SK-N-SH (cell line): ENCODE data around the gene SLC25A51. TPM values are rescaled to one million over a fixed set of nuclear protein-coding genes. Genes with fewer than 3 reads are reported as not detected.

Experiments used
- CTCF ChIA-PET: fragments of 300-600, 350-600 bp; formaldehyde crosslinking; extraction: SDS; loops from one replicate; lab custom pipeline; 2021; lab: Yijun Ruan, JAX
- POLR2A ChIA-PET: fragments of 350-600 bp; sonication (Branson Sonifier 250); formaldehyde crosslinking; extraction: SDS; loops from one replicate; lab custom pipeline; 2020; ENCODE audit warnings: antibody characterized with exemption, inconsistent platforms; lab: Yijun Ruan, JAX
- DNase-seq: peaks from one replicate; pipeline ENCODE4 v3.0.0; 2012
- H2AFZ ChIP-seq: fragments of 200-600 bp; sonication (generic); 2 replicates; pipeline ENCODE4 v1.8.1; 2016; ENCODE audit warnings: antibody characterized with exemption, mild to moderate bottlenecking, low read depth
- H3F3A ChIP-seq: fragments of 200-600 bp; sonication (generic); replicated peaks from 2 replicates; pipeline ENCODE3; 2016; ENCODE audit warnings: antibody characterized with exemption, mild to moderate bottlenecking; ENCODE audit not compliant: insufficient read depth
- H3K27ac ChIP-seq, 2 experiments: fragments of 200-500 bp in 1 of 2; fragments of 200-600 bp in 1 of 2; sonication (Bioruptor generic) in 1 of 2; sonication (generic), shearing (Covaris generic) in 1 of 2; 2 replicates each; pipeline versions ENCODE4 v1.5.1 to v1.6.1; 2014 to 2016; ENCODE audit warnings: low read depth in 2 of 2, inconsistent platforms in 1 of 2, low read length in 1 of 2, mild to moderate bottlenecking in 1 of 2, mixed read lengths in 1 of 2
- H3K27me3 ChIP-seq: fragments of 200-600 bp; sonication (generic), shearing (Covaris generic); 2 replicates; pipeline ENCODE4 v1.6.1; 2016; ENCODE audit warnings: mixed run types; ENCODE audit not compliant: insufficient read depth
- H3K36me3 ChIP-seq, 2 experiments: fragments of 200-500 bp in 1 of 2; fragments of 200-600 bp in 1 of 2; sonication (Bioruptor generic) in 1 of 2; sonication (generic) in 1 of 2; replicated peaks in 1 of 2; 2 replicates each; pipeline versions ENCODE3 to v1.5.1; 2014 to 2016; ENCODE audit warnings: low read length in 1 of 2, mild to moderate bottlenecking in 1 of 2; ENCODE audit not compliant: insufficient read depth in 2 of 2, control insufficient read depth in 1 of 2
- H3K4me1 ChIP-seq, 2 experiments: fragments of 200-500 bp in 1 of 2; fragments of 200-600 bp in 1 of 2; sonication (Bioruptor generic) in 1 of 2; sonication (generic), shearing (Covaris generic) in 1 of 2; 2 replicates each; pipeline versions ENCODE4 v1.5.1 to v1.6.1; 2014 to 2016; ENCODE audit warnings: low read depth in 1 of 2, low read length in 1 of 2, mixed run types in 1 of 2; ENCODE audit not compliant: insufficient read depth in 2 of 2, control insufficient read depth in 1 of 2
- H3K4me2 ChIP-seq: fragments of 200-600 bp; sonication (generic), shearing (Covaris generic); 2 replicates; pipeline ENCODE4 v1.6.1; 2017; ENCODE audit warnings: mixed run types
- H3K4me3 ChIP-seq, 2 experiments: fragments of 200-500 bp in 1 of 2; fragments of 200-600 bp in 1 of 2; sonication (Bioruptor generic) in 1 of 2; sonication (generic), shearing (Covaris generic) in 1 of 2; 2 replicates each; pipeline versions ENCODE4 v1.5.1 to v1.8.1; 2014 to 2016; ENCODE audit warnings: low read depth in 2 of 2, inconsistent platforms in 1 of 2, low read length in 1 of 2, mild to moderate bottlenecking in 1 of 2, mixed read lengths in 1 of 2, moderate library complexity in 1 of 2
- H3K79me2 ChIP-seq: fragments of 200-600 bp; sonication (generic); 2 replicates; pipeline ENCODE4 v1.8.1; 2017; ENCODE audit warnings: mild to moderate bottlenecking; ENCODE audit not compliant: insufficient read depth
- H3K9ac ChIP-seq: fragments of 200-600 bp; sonication (generic); 2 replicates; pipeline ENCODE4 v1.6.1; 2017; ENCODE audit warnings: mixed run types
- H3K9me2 ChIP-seq: fragments of 200-600 bp; sonication (generic); 2 replicates; pipeline ENCODE4 v1.6.1; 2017; ENCODE audit warnings: mixed run types
- H3K9me3 ChIP-seq: fragments of 200-600 bp; sonication (generic); 2 replicates; pipeline ENCODE4 v1.6.1; 2017; ENCODE audit warnings: mixed run types, mild to moderate bottlenecking, moderate library complexity
- H4K20me1 ChIP-seq: fragments of 200-600 bp; sonication (generic); 2 replicates; pipeline ENCODE4 v1.6.1; 2017; ENCODE audit warnings: mild to moderate bottlenecking, mixed run types; ENCODE audit not compliant: insufficient read depth
- CHD2 ChIP-seq: fragments of 150-350 bp; IDR thresholded peaks from 2 replicates; pipeline ENCODE4 v1.6.1; 2018; ENCODE audit warnings: low read length; ENCODE audit not compliant: partially characterized antibody
- ELF1 ChIP-seq: IDR thresholded peaks from 2 replicates; pipeline ENCODE4 v1.4.0; 2012
- EP300 ChIP-seq, 2 experiments: IDR thresholded peaks; 2 replicates each; pipeline versions ENCODE4 v1.4.0 to v1.6.1; 2012; ENCODE audit warnings: borderline replicate concordance in 1 of 2, low read depth in 1 of 2, low read length in 1 of 2
- FOSL2 ChIP-seq: IDR thresholded peaks from 2 replicates; pipeline ENCODE4 v1.4.0; 2012; ENCODE audit warnings: low read depth, mild to moderate bottlenecking, moderate library complexity, borderline replicate concordance
- FOXJ3 ChIP-seq: sonication (generic); formaldehyde crosslinking; IDR thresholded peaks from 2 replicates; pipeline ENCODE4 v1.5.1; 2020; ENCODE audit warnings: mild to moderate bottlenecking, missing genetic modification reagents
- GABPA ChIP-seq: IDR thresholded peaks from 2 replicates; pipeline ENCODE4 v1.4.0; 2012; ENCODE audit warnings: low read depth, mild to moderate bottlenecking
- GATA2 ChIP-seq: sonication (generic); formaldehyde crosslinking; IDR thresholded peaks from 2 replicates; pipeline ENCODE4 v1.5.0; 2020; ENCODE audit warnings: mild to moderate bottlenecking, missing genetic modification reagents
- MEF2A ChIP-seq: IDR thresholded peaks from 2 replicates; pipeline ENCODE4 v1.4.0; 2012; ENCODE audit warnings: low read depth, borderline replicate concordance
- MXI1 ChIP-seq: IDR thresholded peaks from 2 replicates; pipeline ENCODE4 v1.6.1; 2012; ENCODE audit warnings: mild to moderate bottlenecking, low read depth, low read length, improper control_type of control experiment
- PBX3 ChIP-seq: IDR thresholded peaks from 2 replicates; pipeline ENCODE4; 2012
- RAD21 ChIP-seq: IDR thresholded peaks from 2 replicates; pipeline ENCODE4 v1.6.1; 2012; ENCODE audit warnings: mild to moderate bottlenecking, low read length
- RCOR1 ChIP-seq: fragments of 150-350 bp; IDR thresholded peaks from 2 replicates; pipeline ENCODE4 v1.6.1; 2017; ENCODE audit warnings: antibody characterized with exemption, low read length
- SIN3A ChIP-seq: IDR thresholded peaks from 2 replicates; pipeline ENCODE4 v1.6.1; 2012; ENCODE audit warnings: low read depth, mild to moderate bottlenecking, low read length, moderate library complexity, borderline replicate concordance
- SMC3 ChIP-seq: IDR thresholded peaks from 2 replicates; pipeline ENCODE4 v1.6.1; 2012; ENCODE audit warnings: low read depth, low read length, improper control_type of control experiment
- WGBS: methylation state at CpG from one replicate; pipeline ENCODE4 v1.1.6; 2017; ENCODE audit warnings: low lambda C conversion rate; 5-methylcytosine and 5-hydroxymethylcytosine counted together
- polyA plus RNA-seq, 3 experiments: library from polyadenylated mRNA; depleted of rRNA; stranded (reverse); fragments of >200 nt; gene quantifications; 2 replicates each; pipeline ENCODE4 v1.2.3, GENCODE V29; 2012
- TF ChIP-seq, protein P1 (sequence below): IDR thresholded peaks from 2 replicates; pipeline ENCODE4 v1.4.0; 2012; ENCODE audit warnings: low read depth
- TF ChIP-seq, protein P2 (sequence below): fragments of 150-350 bp; IDR thresholded peaks from 2 replicates; pipeline ENCODE4 v1.6.1; 2017; ENCODE audit warnings: antibody characterized with exemption, low read length, low read depth, borderline replicate concordance

Gene SLC25A51
- polyA plus RNA-seq, 1 of the 3 experiments (the other 2 are of a cell fraction): 13.3 TPM

GRCh38 chr9:37937366-37937765 is 33.4 kb upstream of the SLC25A51 start:
- Histone ChIP-seq H3K9me3 (no peaks in the 10 kb centered on the region), H3K4me1 (peaks cover 44 to 81% of the 10 kb centered on the region in 2 experiments), H3K9me2 (no peaks in the 10 kb centered on the region), H3F3A (peaks cover 39% of the 10 kb centered on the region), H3K36me3 (peaks cover 16 to 20% of the 10 kb centered on the region in 2 experiments), H3K27me3 (no peaks in the 10 kb centered on the region), H3K9ac (peak overlapping the region; percentile 58; the same call in 1 of the 2 replicates), H3K27ac (peak overlapping the region; percentile 94 to 100), H3K4me2 (peak overlapping the region; percentile 78), H4K20me1 (no peaks in the 10 kb centered on the region), H2AFZ (no peak overlapping the region), H3K79me2 (peaks cover 84% of the 10 kb centered on the region), H3K4me3 (no peak overlapping the region)
- POLR2A ChIA-PET: interaction anchor here (0.6 to 1.7 kb wide), 6 partner anchors 12 to 435 kb away, joined by 3 to 6 read pairs (median 4); no protein-coding TSS in a partner anchor
- TF ChIP-seq MEF2A: no peak
- 0 out of 2 replicates have a peak, but pooled peaks have one; percentile 1 for TF ChIP-seq PBX3
- CTCF ChIA-PET: interaction anchor here (0.9 to 3.5 kb wide), 10 partner anchors 8 to 274 kb away, joined by 3 to 41 read pairs (median 4); no protein-coding TSS in a partner anchor
- WGBS: 89% methylated on average over 9 of the region's 9 CpGs
- no peak for DNase-seq

GRCh38 chr9:37936965-37937364 is 33.0 kb upstream of the SLC25A51 start:
- H2AFZ ChIP-seq: no peak overlapping the region
- H3K79me2 ChIP-seq: peaks cover 83% of the 10 kb centered on the region
- no peaks in the 10 kb centered on the region for H4K20me1 ChIP-seq
- TF ChIP-seq SIN3A: peak; percentile 29; the same call in 1 of the 2 replicates
- TF ChIP-seq ELF1: no peak
- TF ChIP-seq RCOR1: no peak; the same call in 1 of the 2 replicates
- TF ChIP-seq FOXJ3 (CRISPR knock-in tag): no peak
- 0 out of 2 replicates have a peak, but pooled peaks have one; percentile 3 for TF ChIP-seq SMC3
- TF ChIP-seq CHD2: peak; percentile 45
- TF ChIP-seq MXI1: peak; percentile 97
- no peak for TF ChIP-seq GABPA
- TF ChIP-seq MEF2A: no peak
- TF ChIP-seq FOSL2: no peak
- TF ChIP-seq, protein P1, sequence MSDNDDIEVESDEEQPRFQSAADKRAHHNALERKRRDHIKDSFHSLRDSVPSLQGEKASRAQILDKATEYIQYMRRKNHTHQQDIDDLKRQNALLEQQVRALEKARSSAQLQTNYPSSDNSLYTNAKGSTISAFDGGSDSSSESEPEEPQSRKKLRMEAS: peak; percentile 77; the same call in 1 of the 2 replicates
- TF ChIP-seq, protein P2, sequence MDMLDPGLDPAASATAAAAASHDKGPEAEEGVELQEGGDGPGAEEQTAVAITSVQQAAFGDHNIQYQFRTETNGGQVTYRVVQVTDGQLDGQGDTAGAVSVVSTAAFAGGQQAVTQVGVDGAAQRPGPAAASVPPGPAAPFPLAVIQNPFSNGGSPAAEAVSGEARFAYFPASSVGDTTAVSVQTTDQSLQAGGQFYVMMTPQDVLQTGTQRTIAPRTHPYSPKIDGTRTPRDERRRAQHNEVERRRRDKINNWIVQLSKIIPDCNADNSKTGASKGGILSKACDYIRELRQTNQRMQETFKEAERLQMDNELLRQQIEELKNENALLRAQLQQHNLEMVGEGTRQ: no peak
- TF ChIP-seq EP300 (IDR thresholded peaks at IDR 0.05; ENCODE audit: borderline replicate concordance in 1 of 2, low read depth in 1 of 2, low read length in 1 of 2): peak in 1 of 2 experiments; percentile 46; a peak in 1 of 4 replicates
- TF ChIP-seq GATA2: peak; percentile 69
- TF ChIP-seq RAD21: peak; percentile 15; the same call in 1 of the 2 replicates
- no peaks in the 10 kb centered on the region for H3K27me3 ChIP-seq
- H3F3A ChIP-seq: peaks cover 41% of the 10 kb centered on the region
- peaks cover 16 to 21% of the 10 kb centered on the region in 2 experiments for H3K36me3 ChIP-seq
- no peak overlapping the region; the same call in 1 of the 2 replicates for H3K9ac ChIP-seq
- DNase-seq: peak; percentile 76
- peak overlapping the region; percentile 94 to 100 for H3K27ac ChIP-seq
- 34% methylated on average over 4 of the region's 4 CpGs for WGBS
- CTCF ChIA-PET: interaction anchor here (1.0 to 3.5 kb wide), 7 partner anchors 15 to 274 kb away, joined by 3 to 41 read pairs (median 3); no protein-coding TSS in a partner anchor
- peaks cover 44 to 77% of the 10 kb centered on the region in 2 experiments for H3K4me1 ChIP-seq
- no peaks in the 10 kb centered on the region for H3K9me2 ChIP-seq
- no peaks in the 10 kb centered on the region for H3K9me3 ChIP-seq
- no peak overlapping the region for H3K4me3 ChIP-seq
- POLR2A ChIA-PET: interaction anchor here (0.9 to 1.2 kb wide), 2 partner anchors 12 to 436 kb away, joined by 3 read pairs; no protein-coding TSS in a partner anchor
- H3K4me2 ChIP-seq: peak overlapping the region; percentile 78
